Measurements from ENCODE around the gene NFIA.

NFIA gene

GRCh38 chr1:61140778-61141177 lies 58.4 kb downstream of the NFIA start:
- intact Hi-C loops (cut with DNase I) = loop anchor here (5.0 kb wide), 1 partner anchor 42 kb away; no protein-coding TSS in a partner anchor
- no peak for DNase-seq

GRCh38 chr1:61141288-61142042 lies 59.1 kb downstream of the NFIA start:
- no peak for DNase-seq
- intact Hi-C loops (cut with DNase I) = loop anchor here (5.0 kb wide), 1 partner anchor 41 kb away; no protein-coding TSS in a partner anchor

- intact Hi-C loops (cut with DNase I) = loop anchor here (5.0 kb wide), 1 partner anchor 40 kb away; no protein-coding TSS in a partner anchor
- DNase-seq = no peak
Measured at GRCh38 chr1:61142043-61142440, 59.7 kb downstream of the NFIA start.

GRCh38 chr1:61142726-61143500 lies 60.6 kb downstream of the NFIA start:
- peak in 2 of 10 donors; percentile 80 to 84 for DNase-seq
- intact Hi-C loops (cut with DNase I) = loop anchor here (5.0 kb wide), 1 partner anchor 39 kb away; no protein-coding TSS in a partner anchor

DNA sequence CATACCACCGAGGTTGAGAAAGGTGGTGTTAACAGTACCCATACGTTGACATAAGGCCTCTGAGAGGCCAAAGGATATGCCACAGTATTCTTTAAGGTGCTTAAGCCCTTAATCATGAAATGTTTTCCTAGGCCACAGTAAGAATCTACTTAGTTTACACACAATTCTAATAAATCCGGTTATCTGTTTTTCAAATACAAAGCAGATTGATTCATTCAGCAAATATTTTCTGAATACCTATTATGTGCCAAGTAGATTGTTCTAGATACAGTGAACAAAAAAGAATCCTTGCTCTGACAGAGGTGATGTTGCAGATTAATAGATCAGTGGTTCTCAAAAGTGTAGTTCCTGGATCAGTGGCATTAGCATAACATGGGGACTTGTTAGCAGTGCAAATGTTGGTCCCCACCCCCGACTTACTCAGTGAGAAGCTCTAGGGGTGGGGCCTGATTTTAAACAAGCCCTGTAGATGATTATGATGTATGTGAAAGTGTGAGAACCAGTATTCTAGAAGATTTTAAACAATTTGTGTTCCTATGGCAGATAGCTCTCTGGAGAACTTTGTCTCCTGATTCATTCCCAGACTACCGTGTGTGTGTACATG lies 61.6 kb downstream of the NFIA start:
- intact Hi-C loops (cut with DNase I) = loop anchor here (5.0 kb wide), 1 partner anchor 38 kb away; no protein-coding TSS in a partner anchor
- DNase-seq = no peak

GRCh38 chr1:61149010-61149860 lies 66.9 kb downstream of the NFIA start:
- intact Hi-C loops (cut with DNase I) = no loop called here
- no peak for DNase-seq

- intact Hi-C loops (cut with DNase I) = no loop called here
- no peak for DNase-seq
Measured at GRCh38 chr1:61151565-61151964, 69.2 kb downstream of the NFIA start.

DNA sequence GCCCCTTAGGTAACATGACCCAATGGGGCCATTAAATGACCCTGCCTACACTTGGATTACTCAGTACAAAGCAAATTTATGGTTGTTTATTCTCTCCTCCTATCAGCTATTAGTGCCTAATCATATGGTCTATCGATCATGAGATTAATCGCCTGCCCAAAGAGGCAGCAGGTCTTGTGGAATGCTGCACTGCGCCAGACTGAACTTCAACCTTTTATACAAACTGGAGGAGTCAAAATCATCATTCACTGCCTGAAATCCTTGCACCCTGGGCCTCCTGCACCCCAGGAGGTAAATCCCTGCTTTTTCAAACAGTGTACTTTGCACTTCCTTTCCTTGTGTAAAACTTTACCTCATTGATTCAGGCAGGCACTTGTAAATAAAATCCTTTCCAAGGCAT lies 69.7 kb downstream of the NFIA start:
- intact Hi-C loops (cut with DNase I) = no loop called here
- no peak for DNase-seq

- DNase-seq = no peak
- intact Hi-C loops (cut with DNase I) = no loop called here
Measured at GRCh38 chr1:61152469-61153105, 70.2 kb downstream of the NFIA start.

GRCh38 chr1:61156576-61157467 lies 74.5 kb downstream of the NFIA start:
- intact Hi-C loops (cut with DNase I) = no loop called here
- no peak for DNase-seq

- intact Hi-C loops (cut with DNase I) = no loop called here
- no peak for DNase-seq
Measured at GRCh38 chr1:61157468-61157987, 75.2 kb downstream of the NFIA start.

GRCh38 chr1:61158591-61158990 lies 76.2 kb downstream of the NFIA start:
- intact Hi-C loops (cut with DNase I) = no loop called here
- no peak for DNase-seq

GRCh38 chr1:61160526-61160925 lies 78.2 kb downstream of the NFIA start:
- intact Hi-C loops (cut with DNase I) = no loop called here
- no peak for DNase-seq

DNA sequence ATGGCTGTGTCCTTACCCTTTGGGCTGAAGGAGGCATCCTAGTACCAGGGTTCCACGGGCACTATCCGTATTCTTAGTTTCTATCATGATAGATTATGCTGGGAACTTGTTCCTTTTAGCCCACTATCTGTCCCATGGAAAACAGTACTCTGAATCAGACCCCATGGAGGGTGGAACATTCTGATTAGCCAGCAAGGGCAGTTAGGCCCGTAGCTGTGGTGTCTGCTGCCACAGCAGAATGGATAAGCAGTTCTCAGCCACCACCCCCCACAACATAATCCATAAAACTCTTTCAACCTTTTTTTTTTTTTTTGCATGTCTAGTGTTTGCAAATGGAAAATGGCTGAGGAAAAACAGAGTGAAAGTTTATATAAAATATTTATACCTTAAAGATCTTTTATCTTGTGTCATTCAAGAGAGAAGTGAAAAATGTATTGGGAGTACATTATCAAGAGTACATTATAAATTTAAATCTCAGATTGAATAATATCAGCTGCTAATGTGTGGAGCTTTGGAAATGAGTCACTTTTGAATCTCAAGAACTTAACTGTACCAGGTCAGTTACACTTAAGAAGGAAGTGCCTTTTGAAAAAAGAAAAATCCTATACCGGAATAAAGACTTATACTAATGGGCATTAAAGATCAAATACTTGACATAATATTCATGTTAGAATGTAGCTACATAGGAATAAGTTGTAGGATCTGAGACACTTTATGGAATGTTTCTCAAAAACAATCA lies 80.3 kb downstream of the NFIA start:
- intact Hi-C loops (cut with DNase I) = no loop called here
- no peak for DNase-seq

DNA sequence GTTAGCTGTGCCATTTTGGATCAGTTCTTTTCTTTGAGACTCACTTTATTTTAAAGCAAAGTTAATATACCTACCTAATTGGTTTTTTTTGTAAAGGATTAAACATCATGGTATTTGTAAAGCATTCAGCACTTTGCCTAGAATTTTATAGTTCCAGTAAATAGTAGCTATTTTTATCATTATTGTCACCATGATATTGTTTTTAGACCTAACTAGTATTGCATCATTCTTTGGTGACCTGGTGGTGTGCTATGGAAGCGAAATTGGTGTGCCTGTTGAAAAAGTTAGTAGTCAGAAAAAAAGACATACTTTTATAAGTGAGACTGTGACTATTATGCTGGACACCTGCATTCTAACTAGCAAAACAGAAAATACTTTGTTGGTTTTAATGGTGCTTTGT lies 81.0 kb downstream of the NFIA start:
- intact Hi-C loops (cut with DNase I) = no loop called here
- DNase-seq = no peak

GRCh38 chr1:61165402-61165801 lies 83.0 kb downstream of the NFIA start:
- DNase-seq = no peak
- intact Hi-C loops (cut with DNase I) = no loop called here

DNA sequence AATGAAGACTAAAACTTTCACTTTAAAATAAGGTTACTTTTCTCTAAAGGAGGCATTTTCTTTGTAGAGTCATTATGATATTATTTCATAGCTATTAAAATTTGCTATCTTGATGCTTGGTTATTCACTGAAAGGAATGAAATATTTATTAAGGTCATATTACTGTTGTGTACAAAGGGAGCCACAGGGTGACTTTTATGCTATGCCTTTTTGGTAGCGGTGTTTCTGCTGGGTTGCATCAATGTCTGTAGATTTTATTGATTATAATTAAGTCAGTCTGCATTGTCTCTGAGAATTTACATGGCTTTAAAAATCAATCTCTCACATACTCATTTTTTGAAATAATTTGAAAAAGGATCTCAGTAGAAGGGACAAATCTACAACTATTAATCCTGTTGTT lies 84.9 kb downstream of the NFIA start:
- intact Hi-C loops (cut with DNase I) = no loop called here
- DNase-seq = no peak

DNA sequence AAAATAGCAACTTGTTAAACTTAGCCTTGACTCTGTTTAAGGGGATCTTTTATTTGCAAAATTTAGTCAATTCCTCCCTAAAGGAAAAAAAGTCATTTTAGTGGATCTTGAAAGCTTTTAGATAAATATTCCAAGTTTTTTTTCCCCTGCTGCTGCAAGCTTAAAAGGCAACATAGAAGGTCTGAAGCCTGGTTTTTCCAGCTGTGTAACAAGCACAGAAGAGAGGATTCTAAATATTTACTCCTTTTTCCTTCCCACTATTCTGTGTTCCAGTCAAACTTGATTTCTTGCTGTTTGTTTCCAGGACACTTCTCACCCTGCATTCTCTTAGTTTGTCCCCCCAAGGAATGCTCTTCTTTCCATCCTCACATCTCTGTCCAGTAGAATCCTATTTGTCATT lies 86.7 kb downstream of the NFIA start:
- intact Hi-C loops (cut with DNase I) = no loop called here
- no peak for DNase-seq
